H1 (cell line): ENCODE data around the gene CDC42EP4. TPM values are rescaled to one million over a fixed set of nuclear protein-coding genes. Genes with fewer than 3 reads are reported as not detected.

ENCODE experiments used
- CEBPB ChIP-seq: IDR thresholded peaks from 2 replicates; pipeline ENCODE4 v1.6.1; 2012; ENCODE audit warnings: low read depth, low read length
- CREB1 ChIP-seq: IDR thresholded peaks from 2 replicates; pipeline ENCODE4 v1.6.1; 2012; ENCODE audit warnings: inconsistent platforms
- CTBP2 ChIP-seq: IDR thresholded peaks from 2 replicates; pipeline ENCODE4 v1.7.0; 2011; ENCODE audit warnings: borderline replicate concordance, mild to moderate bottlenecking, moderate library complexity, mixed read lengths, low read length; ENCODE audit not compliant: insufficient read depth, insufficient read length
- PHF8 ChIP-seq: fragments of 200-600 bp; sonication (generic); conservative IDR thresholded peaks from 2 replicates; pipeline ENCODE4 v1.7.1; 2012; ENCODE audit warnings: low read depth, mild to moderate bottlenecking, inconsistent platforms, low read length, moderate library complexity
- SAP30 ChIP-seq: fragments of 300-600 bp; sonication (generic); IDR thresholded peaks from 2 replicates; pipeline ENCODE4 v1.7.1; 2012; ENCODE audit warnings: low read length, moderate library complexity, mild to moderate bottlenecking, inconsistent platforms; ENCODE audit not compliant: insufficient read depth, insufficient replicate concordance
- SP4 ChIP-seq: IDR thresholded peaks from 2 replicates; pipeline ENCODE4 v1.6.1; 2012; ENCODE audit warnings: low read length, inconsistent platforms
- polyA plus RNA-seq, 7 experiments: library from polyadenylated mRNA; depleted of rRNA in 3 of 7; stranded (reverse) in 5 of 7; unstranded in 2 of 7; fragments of >200 nt in 5 of 7; fragments of 200-250 nt in 2 of 7; gene quantifications; 1 replicate in 5 of 7; 2 replicates in 1 of 7; 4 replicates in 1 of 7; pipeline versions ENCODE4 v1.2.1 to v1.2.3, GENCODE V29; 2011 to 2013; ENCODE audit warnings: missing spikeins in 2 of 7, mixed read lengths in 2 of 7
- total RNA-seq: library from RNA; stranded (reverse); fragmentation: NEBNext Ultra II Directional; extraction: Animal tissue kit (Norgen Biotek cat#: 25700); gene quantifications from 2 replicates; pipeline ENCODE4 v1.2.1, GENCODE V29; 2021
- TF ChIP-seq, protein P1 (sequence below): fragments of 300-600 bp; sonication (generic); IDR thresholded peaks from 2 replicates; pipeline ENCODE4 v1.7.1; 2012; ENCODE audit warnings: low read length, moderate library complexity, mild to moderate bottlenecking, inconsistent platforms; ENCODE audit not compliant: insufficient replicate concordance
- TF ChIP-seq, protein P2 (sequence below), 3 experiments: IDR thresholded peaks; 1 replicate in 2 of 3; 2 replicates in 1 of 3; pipeline versions ENCODE4 v1.5.1 to v1.6.1; 2011; ENCODE audit warnings: low read length in 3 of 3, mild to moderate bottlenecking in 3 of 3, inconsistent platforms in 2 of 3, low read depth in 1 of 3, moderate library complexity in 1 of 3; ENCODE audit not compliant: insufficient read depth in 1 of 3; ENCODE audit errors: control extremely low read depth in 1 of 3

Gene CDC42EP4
- total and polyA plus RNA-seq, 2 of the 8 experiments (the other 6 are each of a cell fraction or from before 2014, with no cell fraction given), result 8.8 to 12.6 TPM

DNA sequence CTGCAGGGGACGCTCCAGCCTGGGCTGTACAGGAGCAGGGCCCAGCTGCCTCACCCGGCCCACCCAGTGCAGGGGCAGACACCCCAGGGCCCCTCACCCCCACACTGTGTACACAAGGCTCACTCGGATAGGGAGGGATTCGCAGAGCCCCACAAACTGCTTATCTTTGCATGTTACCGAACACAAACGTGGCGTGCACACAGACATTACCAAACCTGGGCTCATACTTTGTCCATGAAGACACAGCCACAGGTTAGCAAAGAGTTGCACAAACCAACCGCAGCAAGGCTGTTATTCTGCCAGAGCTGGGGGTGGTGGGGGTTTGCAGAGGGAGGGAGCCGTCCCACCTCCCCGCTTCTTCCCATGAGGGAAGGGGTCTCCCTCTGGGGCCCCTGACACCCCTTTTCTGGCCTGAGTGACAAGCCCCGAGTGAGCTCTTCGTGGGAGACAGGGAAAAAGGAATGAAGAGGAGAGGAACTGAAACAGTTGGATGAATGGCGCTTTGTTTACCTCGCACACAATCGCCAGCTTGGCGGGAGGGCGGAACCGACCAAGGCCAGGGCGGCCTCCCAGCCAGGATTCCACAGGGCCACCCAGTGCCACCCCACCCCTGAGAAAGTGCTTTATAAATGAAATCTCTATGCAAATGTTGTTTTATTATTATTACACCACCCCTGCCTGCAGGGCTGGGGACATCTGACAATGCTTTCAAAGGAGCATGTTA lies 49.7 kb downstream of the CDC42EP4 start (continued):
- TF ChIP-seq, protein P1, sequence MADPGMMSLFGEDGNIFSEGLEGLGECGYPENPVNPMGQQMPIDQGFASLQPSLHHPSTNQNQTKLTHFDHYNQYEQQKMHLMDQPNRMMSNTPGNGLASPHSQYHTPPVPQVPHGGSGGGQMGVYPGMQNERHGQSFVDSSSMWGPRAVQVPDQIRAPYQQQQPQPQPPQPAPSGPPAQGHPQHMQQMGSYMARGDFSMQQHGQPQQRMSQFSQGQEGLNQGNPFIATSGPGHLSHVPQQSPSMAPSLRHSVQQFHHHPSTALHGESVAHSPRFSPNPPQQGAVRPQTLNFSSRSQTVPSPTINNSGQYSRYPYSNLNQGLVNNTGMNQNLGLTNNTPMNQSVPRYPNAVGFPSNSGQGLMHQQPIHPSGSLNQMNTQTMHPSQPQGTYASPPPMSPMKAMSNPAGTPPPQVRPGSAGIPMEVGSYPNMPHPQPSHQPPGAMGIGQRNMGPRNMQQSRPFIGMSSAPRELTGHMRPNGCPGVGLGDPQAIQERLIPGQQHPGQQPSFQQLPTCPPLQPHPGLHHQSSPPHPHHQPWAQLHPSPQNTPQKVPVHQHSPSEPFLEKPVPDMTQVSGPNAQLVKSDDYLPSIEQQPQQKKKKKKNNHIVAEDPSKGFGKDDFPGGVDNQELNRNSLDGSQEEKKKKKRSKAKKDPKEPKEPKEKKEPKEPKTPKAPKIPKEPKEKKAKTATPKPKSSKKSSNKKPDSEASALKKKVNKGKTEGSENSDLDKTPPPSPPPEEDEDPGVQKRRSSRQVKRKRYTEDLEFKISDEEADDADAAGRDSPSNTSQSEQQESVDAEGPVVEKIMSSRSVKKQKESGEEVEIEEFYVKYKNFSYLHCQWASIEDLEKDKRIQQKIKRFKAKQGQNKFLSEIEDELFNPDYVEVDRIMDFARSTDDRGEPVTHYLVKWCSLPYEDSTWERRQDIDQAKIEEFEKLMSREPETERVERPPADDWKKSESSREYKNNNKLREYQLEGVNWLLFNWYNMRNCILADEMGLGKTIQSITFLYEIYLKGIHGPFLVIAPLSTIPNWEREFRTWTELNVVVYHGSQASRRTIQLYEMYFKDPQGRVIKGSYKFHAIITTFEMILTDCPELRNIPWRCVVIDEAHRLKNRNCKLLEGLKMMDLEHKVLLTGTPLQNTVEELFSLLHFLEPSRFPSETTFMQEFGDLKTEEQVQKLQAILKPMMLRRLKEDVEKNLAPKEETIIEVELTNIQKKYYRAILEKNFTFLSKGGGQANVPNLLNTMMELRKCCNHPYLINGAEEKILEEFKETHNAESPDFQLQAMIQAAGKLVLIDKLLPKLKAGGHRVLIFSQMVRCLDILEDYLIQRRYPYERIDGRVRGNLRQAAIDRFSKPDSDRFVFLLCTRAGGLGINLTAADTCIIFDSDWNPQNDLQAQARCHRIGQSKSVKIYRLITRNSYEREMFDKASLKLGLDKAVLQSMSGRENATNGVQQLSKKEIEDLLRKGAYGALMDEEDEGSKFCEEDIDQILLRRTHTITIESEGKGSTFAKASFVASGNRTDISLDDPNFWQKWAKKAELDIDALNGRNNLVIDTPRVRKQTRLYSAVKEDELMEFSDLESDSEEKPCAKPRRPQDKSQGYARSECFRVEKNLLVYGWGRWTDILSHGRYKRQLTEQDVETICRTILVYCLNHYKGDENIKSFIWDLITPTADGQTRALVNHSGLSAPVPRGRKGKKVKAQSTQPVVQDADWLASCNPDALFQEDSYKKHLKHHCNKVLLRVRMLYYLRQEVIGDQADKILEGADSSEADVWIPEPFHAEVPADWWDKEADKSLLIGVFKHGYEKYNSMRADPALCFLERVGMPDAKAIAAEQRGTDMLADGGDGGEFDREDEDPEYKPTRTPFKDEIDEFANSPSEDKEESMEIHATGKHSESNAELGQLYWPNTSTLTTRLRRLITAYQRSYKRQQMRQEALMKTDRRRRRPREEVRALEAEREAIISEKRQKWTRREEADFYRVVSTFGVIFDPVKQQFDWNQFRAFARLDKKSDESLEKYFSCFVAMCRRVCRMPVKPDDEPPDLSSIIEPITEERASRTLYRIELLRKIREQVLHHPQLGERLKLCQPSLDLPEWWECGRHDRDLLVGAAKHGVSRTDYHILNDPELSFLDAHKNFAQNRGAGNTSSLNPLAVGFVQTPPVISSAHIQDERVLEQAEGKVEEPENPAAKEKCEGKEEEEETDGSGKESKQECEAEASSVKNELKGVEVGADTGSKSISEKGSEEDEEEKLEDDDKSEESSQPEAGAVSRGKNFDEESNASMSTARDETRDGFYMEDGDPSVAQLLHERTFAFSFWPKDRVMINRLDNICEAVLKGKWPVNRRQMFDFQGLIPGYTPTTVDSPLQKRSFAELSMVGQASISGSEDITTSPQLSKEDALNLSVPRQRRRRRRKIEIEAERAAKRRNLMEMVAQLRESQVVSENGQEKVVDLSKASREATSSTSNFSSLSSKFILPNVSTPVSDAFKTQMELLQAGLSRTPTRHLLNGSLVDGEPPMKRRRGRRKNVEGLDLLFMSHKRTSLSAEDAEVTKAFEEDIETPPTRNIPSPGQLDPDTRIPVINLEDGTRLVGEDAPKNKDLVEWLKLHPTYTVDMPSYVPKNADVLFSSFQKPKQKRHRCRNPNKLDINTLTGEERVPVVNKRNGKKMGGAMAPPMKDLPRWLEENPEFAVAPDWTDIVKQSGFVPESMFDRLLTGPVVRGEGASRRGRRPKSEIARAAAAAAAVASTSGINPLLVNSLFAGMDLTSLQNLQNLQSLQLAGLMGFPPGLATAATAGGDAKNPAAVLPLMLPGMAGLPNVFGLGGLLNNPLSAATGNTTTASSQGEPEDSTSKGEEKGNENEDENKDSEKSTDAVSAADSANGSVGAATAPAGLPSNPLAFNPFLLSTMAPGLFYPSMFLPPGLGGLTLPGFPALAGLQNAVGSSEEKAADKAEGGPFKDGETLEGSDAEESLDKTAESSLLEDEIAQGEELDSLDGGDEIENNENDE, result no peak
- TF ChIP-seq, protein P2, sequence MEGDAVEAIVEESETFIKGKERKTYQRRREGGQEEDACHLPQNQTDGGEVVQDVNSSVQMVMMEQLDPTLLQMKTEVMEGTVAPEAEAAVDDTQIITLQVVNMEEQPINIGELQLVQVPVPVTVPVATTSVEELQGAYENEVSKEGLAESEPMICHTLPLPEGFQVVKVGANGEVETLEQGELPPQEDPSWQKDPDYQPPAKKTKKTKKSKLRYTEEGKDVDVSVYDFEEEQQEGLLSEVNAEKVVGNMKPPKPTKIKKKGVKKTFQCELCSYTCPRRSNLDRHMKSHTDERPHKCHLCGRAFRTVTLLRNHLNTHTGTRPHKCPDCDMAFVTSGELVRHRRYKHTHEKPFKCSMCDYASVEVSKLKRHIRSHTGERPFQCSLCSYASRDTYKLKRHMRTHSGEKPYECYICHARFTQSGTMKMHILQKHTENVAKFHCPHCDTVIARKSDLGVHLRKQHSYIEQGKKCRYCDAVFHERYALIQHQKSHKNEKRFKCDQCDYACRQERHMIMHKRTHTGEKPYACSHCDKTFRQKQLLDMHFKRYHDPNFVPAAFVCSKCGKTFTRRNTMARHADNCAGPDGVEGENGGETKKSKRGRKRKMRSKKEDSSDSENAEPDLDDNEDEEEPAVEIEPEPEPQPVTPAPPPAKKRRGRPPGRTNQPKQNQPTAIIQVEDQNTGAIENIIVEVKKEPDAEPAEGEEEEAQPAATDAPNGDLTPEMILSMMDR (IDR thresholded peaks at IDR 0.05; ENCODE audit: control extremely low read depth in 1 of 3, insufficient read depth in 1 of 3, low read depth in 1 of 3, low read length in 3 of 3), result no peak
- TF ChIP-seq SP4 (no peak), SAP30 (no peak), CREB1 (no peak), PHF8 (no peak), CTBP2 (no peak), CEBPB (no peak)
